WTC11 (cell line): ENCODE data around the gene NHLH2. TPM values are rescaled to one million over a fixed set of nuclear protein-coding genes. Genes with fewer than 3 reads are reported as not detected.

ENCODE experiments used
- ATAC-seq: fragments of 200-7000 bp; cut with Tn5 transposase; 2 replicates; pipeline ENCODE4 v1.10.0; 2021; ENCODE audit warnings: mild to moderate bottlenecking, moderate library complexity
- CTCF ChIA-PET: fragments of 300-600 bp; sonication (Branson Sonifier 250); formaldehyde crosslinking; loops from one replicate; lab custom pipeline; 2021; ENCODE audit warnings: antibody characterized with exemption; lab: Charles Lee
- POLR2A ChIA-PET: fragments of 350-600 bp; sonication (Branson Sonifier 250); formaldehyde crosslinking; loops from one replicate; lab custom pipeline; 2021; ENCODE audit warnings: antibody characterized with exemption; lab: Charles Lee
- DNase-seq: peaks from one replicate; pipeline ENCODE4 v3.0.0; 2021; ENCODE audit warnings: low spot score
- H3K27ac Mint-ChIP-seq: 2 replicates; pipeline ENCODE4 v1.8.0; 2021; ENCODE audit warnings: mixed read lengths
- H3K27me3 Mint-ChIP-seq: 2 replicates; pipeline ENCODE4 v1.8.0; 2021; ENCODE audit warnings: low read depth, mild to moderate bottlenecking, moderate library complexity, mixed read lengths
- H3K36me3 Mint-ChIP-seq: 2 replicates; pipeline ENCODE4 v1.8.0; 2021; ENCODE audit warnings: mixed read lengths
- H3K4me1 Mint-ChIP-seq: 2 replicates; pipeline ENCODE4 v1.8.0; 2022; ENCODE audit warnings: mixed read lengths
- H3K4me3 Mint-ChIP-seq: 2 replicates; pipeline ENCODE4 v1.8.0; 2021; ENCODE audit warnings: mild to moderate bottlenecking, moderate library complexity, mixed read lengths
- H3K9me3 Mint-ChIP-seq: 2 replicates; pipeline ENCODE4 v1.8.0; 2021; ENCODE audit warnings: mixed read lengths
- ATF6 ChIP-seq: sonication (generic); formaldehyde crosslinking; IDR thresholded peaks from 2 replicates; pipeline ENCODE4 v1.8.1; 2023; ENCODE audit warnings: mild to moderate bottlenecking, missing genetic modification reagents
- CBFB ChIP-seq: sonication (generic); formaldehyde crosslinking; IDR thresholded peaks from 2 replicates; pipeline ENCODE4 v1.8.1; 2022; ENCODE audit warnings: mild to moderate bottlenecking, low read depth, missing genetic modification reagents
- E2F1 ChIP-seq: sonication (generic); formaldehyde crosslinking; IDR thresholded peaks from 2 replicates; pipeline ENCODE4 v1.8.0; 2022; ENCODE audit warnings: mild to moderate bottlenecking, missing genetic modification reagents
- E2F4 ChIP-seq: sonication (generic); formaldehyde crosslinking; IDR thresholded peaks from 2 replicates; pipeline ENCODE4 v1.8.1; 2022; ENCODE audit warnings: low read depth, mild to moderate bottlenecking, moderate library complexity, missing genetic modification reagents, borderline replicate concordance
- E2F5 ChIP-seq: sonication (generic); formaldehyde crosslinking; IDR thresholded peaks from 2 replicates; pipeline ENCODE4 v1.8.1; 2022; ENCODE audit warnings: mild to moderate bottlenecking, moderate library complexity, missing genetic modification reagents
- ETV6 ChIP-seq: sonication (generic); formaldehyde crosslinking; IDR thresholded peaks from 2 replicates; pipeline ENCODE4 v1.8.1; 2022; ENCODE audit warnings: mild to moderate bottlenecking, missing genetic modification reagents
- FOXK1 ChIP-seq: sonication (generic); formaldehyde crosslinking; IDR thresholded peaks from 2 replicates; pipeline ENCODE4 v1.8.0; 2022; ENCODE audit warnings: mild to moderate bottlenecking, moderate library complexity, missing genetic modification reagents
- GRHL2 ChIP-seq: fragments of 250-450 bp; sonication (Bioruptor Pico); IDR thresholded peaks from 2 replicates; pipeline ENCODE4 v1.8.0; 2022; ENCODE audit warnings: mild to moderate bottlenecking, moderate library complexity; ENCODE audit not compliant: insufficient replicate concordance, severe bottlenecking
- IRF2 ChIP-seq: sonication (generic); formaldehyde crosslinking; IDR thresholded peaks from 2 replicates; pipeline ENCODE4 v1.8.0; 2022; ENCODE audit warnings: low read depth, missing genetic modification reagents, borderline replicate concordance
- NFE2L1 ChIP-seq: sonication (generic); formaldehyde crosslinking; IDR thresholded peaks from 2 replicates; pipeline ENCODE4 v1.8.1; 2023; ENCODE audit warnings: missing genetic modification reagents
- NFYB ChIP-seq: sonication (generic); formaldehyde crosslinking; conservative IDR thresholded peaks from 2 replicates; pipeline ENCODE4 v1.8.0; 2022; ENCODE audit warnings: low read depth, missing genetic modification reagents
- NR1H2 ChIP-seq: sonication (generic); formaldehyde crosslinking; IDR thresholded peaks from 2 replicates; pipeline ENCODE4 v1.9.0; 2021; ENCODE audit warnings: mild to moderate bottlenecking, moderate library complexity, missing genetic modification reagents
- PRDM15 ChIP-seq: sonication (generic); formaldehyde crosslinking; IDR thresholded peaks from 2 replicates; pipeline ENCODE4 v1.8.0; 2022; ENCODE audit warnings: missing genetic modification reagents
- SOX15 ChIP-seq: fragments of 250-450 bp; sonication (Bioruptor Pico); IDR thresholded peaks from 2 replicates; pipeline ENCODE4 v1.9.0; 2021; ENCODE audit warnings: mild to moderate bottlenecking
- SP1 ChIP-seq: sonication (generic); formaldehyde crosslinking; conservative IDR thresholded peaks from 2 replicates; pipeline ENCODE4 v1.8.1; 2022; ENCODE audit warnings: missing genetic modification reagents
- STAT6 ChIP-seq: sonication (generic); formaldehyde crosslinking; conservative IDR thresholded peaks from 2 replicates; pipeline ENCODE4 v1.8.1; 2023; ENCODE audit warnings: mild to moderate bottlenecking, low read depth, missing genetic modification reagents, moderate library complexity
- TCF7 ChIP-seq: sonication (generic); formaldehyde crosslinking; IDR thresholded peaks from 2 replicates; pipeline ENCODE4 v1.8.0; 2022; ENCODE audit warnings: mild to moderate bottlenecking, low read depth, missing genetic modification reagents, moderate library complexity
- ZBTB43 ChIP-seq: sonication (generic); formaldehyde crosslinking; IDR thresholded peaks from 2 replicates; pipeline ENCODE4 v1.8.1; 2023; ENCODE audit warnings: mild to moderate bottlenecking, missing genetic modification reagents
- ZNF263 ChIP-seq: sonication (generic); formaldehyde crosslinking; IDR thresholded peaks from 2 replicates; pipeline ENCODE4 v1.8.1; 2022; ENCODE audit warnings: low read depth, mild to moderate bottlenecking, moderate library complexity, missing genetic modification reagents
- ZNF281 ChIP-seq: sonication (generic); formaldehyde crosslinking; IDR thresholded peaks from 2 replicates; pipeline ENCODE4 v1.8.0; 2023; ENCODE audit warnings: mild to moderate bottlenecking, missing genetic modification reagents
- total RNA-seq: library from RNA; stranded (reverse); gene quantifications from 3 replicates; pipeline ENCODE4 v1.2.3, GENCODE V29; 2021

The NHLH2 gene
- total RNA-seq, 1 experiment from 2014 or later = 4.3 TPM

GRCh38 chr1:115838431-115839028, 2.4 kb downstream of the NHLH2 start:
- DNase-seq = peak; percentile 41
- POLR2A ChIA-PET = interaction anchor here (1.4 kb wide), 1 partner anchor 140 kb away, joined by 4 read pairs; no protein-coding TSS in a partner anchor

More at GRCh38 chr1:115838431-115839028, 2.4 kb downstream of the NHLH2 start:
- CTCF ChIA-PET = interaction anchor here (0.8 to 1.8 kb wide), 4 partner anchors 31 to 182 kb away, joined by 3 to 7 read pairs (median 4); partner anchors contain the start of gene SLC22A15
- peak overlapping the region; percentile 77; the same call in 1 of the 2 replicates for H3K27ac Mint-ChIP-seq
- peak overlapping the region; percentile 84 for H3K4me3 Mint-ChIP-seq
- H3K9me3 Mint-ChIP-seq = no peaks in the 10 kb centered on the region
- TF ChIP-seq CBFB (CRISPR knock-in tag) (no peak; the same call in 1 of the 2 replicates), SOX15 (CRISPR knock-in tag) (no peak), PRDM15 (CRISPR knock-in tag) (no peak), E2F1 (CRISPR knock-in tag) (0 out of 2 replicates have a peak, but pooled peaks have one; percentile 69), E2F4 (CRISPR knock-in tag) (no peak), E2F5 (CRISPR knock-in tag) (0 out of 2 replicates have a peak, but pooled peaks have one; percentile 9), FOXK1 (CRISPR knock-in tag) (0 out of 2 replicates have a peak, but pooled peaks have one; percentile 44), ETV6 (CRISPR knock-in tag) (no peak; the same call in 1 of the 2 replicates), TCF7 (CRISPR knock-in tag) (no peak; the same call in 1 of the 2 replicates), NFE2L1 (CRISPR knock-in tag) (0 out of 2 replicates have a peak, but pooled peaks have one; percentile 4), GRHL2 (CRISPR knock-in tag) (no peak), ATF6 (CRISPR knock-in tag) (no peak), NFYB (CRISPR knock-in tag) (no peak), STAT6 (CRISPR knock-in tag) (no peak), ZBTB43 (no peak), NR1H2 (no peak), SP1 (CRISPR knock-in tag) (no peak; the same call in 1 of the 2 replicates), IRF2 (CRISPR knock-in tag) (no peak), ZNF263 (CRISPR knock-in tag) (0 out of 2 replicates have a peak, but pooled peaks have one; percentile 50), ZNF281 (CRISPR knock-in tag) (0 out of 2 replicates have a peak, but pooled peaks have one; percentile 9)
- no peaks in the 10 kb centered on the region for H3K36me3 Mint-ChIP-seq
- ATAC-seq = peak; percentile 33
- peaks cover 37% of the 10 kb centered on the region for H3K4me1 Mint-ChIP-seq
- peaks cover 33% of the 10 kb centered on the region for H3K27me3 Mint-ChIP-seq
